LNCaP clone FGC (cell line): ENCODE results near the gene CRISPLD2.
A peak's percentile ranks its signal among the peaks of the same experiment; 100 is the strongest.

Experiments used
- DNase-seq: peaks from one replicate; pipeline ENCODE4 v3.0.0-alpha.2; 2011; ENCODE audit warnings: low read depth
- H3K4me3 ChIP-seq: 2 replicates; pipeline ENCODE4 v1.5.1; 2011; ENCODE audit warnings: mild to moderate bottlenecking, low read depth, low read length, control low read depth
- CTCF ChIP-seq: IDR thresholded peaks from 2 replicates; pipeline ENCODE4 v1.5.1; 2012; ENCODE audit warnings: mild to moderate bottlenecking; ENCODE audit not compliant: control insufficient read depth, insufficient read depth; ENCODE audit errors: extremely low read depth

The CRISPLD2 gene

GRCh38 chr16:84947996-84948850, 128.4 kb downstream of the CRISPLD2 start:
- TF ChIP-seq CTCF: no peak
- no peak for DNase-seq
- H3K4me3 ChIP-seq: no peak overlapping the region

- no peak overlapping the region for H3K4me3 ChIP-seq
- DNase-seq: no peak
- no peak for TF ChIP-seq CTCF
Observed at GRCh38 chr16:84948851-84949610, 129.2 kb downstream of the CRISPLD2 start.

- no peak overlapping the region for H3K4me3 ChIP-seq
- TF ChIP-seq CTCF: no peak
- DNase-seq: no peak
Observed at GRCh38 chr16:84949772-84950436, 130.1 kb downstream of the CRISPLD2 start.

- DNase-seq: no peak
- TF ChIP-seq CTCF: no peak
Observed at GRCh38 chr16:84950906-84951305, 131.1 kb downstream of the CRISPLD2 start.

GRCh38 chr16:84952335-84953189, 132.8 kb downstream of the CRISPLD2 start:
- DNase-seq: peak; percentile 50
- TF ChIP-seq CTCF: peak; percentile 89

More at GRCh38 chr16:84950906-84951305, 131.1 kb downstream of the CRISPLD2 start:
- no peak overlapping the region for H3K4me3 ChIP-seq

GRCh38 chr16:84953190-84953746, 133.5 kb downstream of the CRISPLD2 start:
- TF ChIP-seq CTCF: no peak
- H3K4me3 ChIP-seq: no peak overlapping the region
- no peak for DNase-seq

More at GRCh38 chr16:84952335-84953189, 132.8 kb downstream of the CRISPLD2 start:
- H3K4me3 ChIP-seq: no peak overlapping the region
